Endothelial cell of umbilical vein (primary cell): ENCODE results near the gene HNRNPA2B1.

Experiments
- CTCF ChIP-seq, 2 donors: IDR thresholded peaks; 1 replicate in 1 of 2; 2 replicates in 1 of 2; pipeline ENCODE4 v1.5.1; 2011; ENCODE audit warnings: low read length in 2 of 2, mild to moderate bottlenecking in 2 of 2, moderate library complexity in 2 of 2, control low read depth in 1 of 2, inconsistent platforms in 1 of 2, low read depth in 1 of 2; ENCODE audit not compliant: insufficient read depth in 1 of 2; ENCODE audit errors: extremely low read depth in 1 of 2
- FOS ChIP-seq: IDR thresholded peaks from 2 replicates; pipeline ENCODE4 v1.6.1; 2011; ENCODE audit warnings: mild to moderate bottlenecking, low read length, moderate library complexity, borderline replicate concordance; ENCODE audit not compliant: insufficient read depth

- TF ChIP-seq FOS (no peak), CTCF (IDR thresholded peaks at IDR 0.05; ENCODE audit: extremely low read depth in 1 of 2, insufficient read depth in 1 of 2, low read depth in 1 of 2, low read length in 2 of 2) (no peak)
Observed at GRCh38 chr7:26165950-26166683, 34.4 kb downstream of the HNRNPA2B1 start.
